GM10266 (cell line): ENCODE results near the gene APAF1.

ENCODE experiments used
- DNase-seq: peaks from one replicate; pipeline ENCODE4 v3.0.0; 2012; ENCODE audit errors: extremely low spot score
- TF ChIP-seq, protein P1 (sequence below): IDR thresholded peaks from 2 replicates; pipeline ENCODE4 v1.5.1; 2012; ENCODE audit warnings: mild to moderate bottlenecking, low read depth; ENCODE audit not compliant: control insufficient read depth, insufficient read depth; ENCODE audit errors: missing control alignments

The APAF1 gene

DNA sequence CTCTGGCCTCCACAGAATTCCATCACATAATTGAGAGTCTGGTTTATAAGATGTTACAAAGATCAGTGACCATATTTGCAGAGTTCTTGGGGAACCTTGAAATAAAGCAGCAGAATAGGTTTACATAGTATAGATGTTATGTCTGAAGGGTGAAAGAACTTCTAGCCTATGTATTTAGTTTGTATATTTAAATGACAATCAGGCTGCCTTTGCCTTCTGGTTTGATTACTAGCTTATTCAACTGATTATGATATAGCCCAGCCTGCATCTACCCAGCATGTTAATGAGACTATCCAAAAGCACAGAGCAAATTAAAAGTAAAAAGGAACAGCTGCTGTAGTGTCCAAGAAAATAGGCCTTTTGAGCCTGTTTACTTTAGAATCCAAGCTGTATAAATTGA, 85.3 kb downstream of the APAF1 start:
- TF ChIP-seq, protein P1, sequence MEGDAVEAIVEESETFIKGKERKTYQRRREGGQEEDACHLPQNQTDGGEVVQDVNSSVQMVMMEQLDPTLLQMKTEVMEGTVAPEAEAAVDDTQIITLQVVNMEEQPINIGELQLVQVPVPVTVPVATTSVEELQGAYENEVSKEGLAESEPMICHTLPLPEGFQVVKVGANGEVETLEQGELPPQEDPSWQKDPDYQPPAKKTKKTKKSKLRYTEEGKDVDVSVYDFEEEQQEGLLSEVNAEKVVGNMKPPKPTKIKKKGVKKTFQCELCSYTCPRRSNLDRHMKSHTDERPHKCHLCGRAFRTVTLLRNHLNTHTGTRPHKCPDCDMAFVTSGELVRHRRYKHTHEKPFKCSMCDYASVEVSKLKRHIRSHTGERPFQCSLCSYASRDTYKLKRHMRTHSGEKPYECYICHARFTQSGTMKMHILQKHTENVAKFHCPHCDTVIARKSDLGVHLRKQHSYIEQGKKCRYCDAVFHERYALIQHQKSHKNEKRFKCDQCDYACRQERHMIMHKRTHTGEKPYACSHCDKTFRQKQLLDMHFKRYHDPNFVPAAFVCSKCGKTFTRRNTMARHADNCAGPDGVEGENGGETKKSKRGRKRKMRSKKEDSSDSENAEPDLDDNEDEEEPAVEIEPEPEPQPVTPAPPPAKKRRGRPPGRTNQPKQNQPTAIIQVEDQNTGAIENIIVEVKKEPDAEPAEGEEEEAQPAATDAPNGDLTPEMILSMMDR: no peak

DNA sequence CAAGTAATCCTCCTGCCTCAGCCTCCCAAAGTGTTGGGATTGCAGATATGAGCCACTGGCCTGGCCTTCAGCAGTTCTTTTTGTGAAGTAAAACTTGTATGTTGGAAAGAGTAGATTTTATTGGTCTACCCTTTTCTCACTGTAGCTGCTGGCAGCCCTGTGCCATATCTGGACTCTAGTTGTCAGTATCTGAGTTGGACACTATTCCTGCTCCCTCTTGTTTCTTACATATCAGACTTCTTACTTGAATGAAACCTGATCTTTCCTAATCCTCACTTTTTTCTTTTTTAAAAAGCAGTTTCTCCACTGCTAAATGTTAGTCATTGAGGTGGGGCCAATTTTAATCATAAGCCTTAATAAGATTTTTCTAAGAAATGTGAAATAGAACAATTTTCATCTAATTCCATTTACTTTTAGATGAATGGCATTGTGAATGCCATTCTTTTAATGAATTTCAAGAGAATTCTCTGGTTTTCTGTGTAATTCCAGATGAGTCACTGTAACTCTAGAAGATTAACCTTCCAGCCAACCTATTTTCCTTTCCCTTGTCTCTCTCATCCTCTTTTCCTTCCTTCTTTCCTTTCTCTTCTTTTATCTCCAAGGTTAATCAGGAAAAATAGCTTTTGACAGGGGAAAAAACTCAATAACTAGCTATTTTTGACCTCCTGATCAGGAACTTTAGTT, 88.7 kb downstream of the APAF1 start:
- TF ChIP-seq, protein P1: no peak
- DNase-seq: no peak

More for the DNA sequence above, 85.3 kb downstream of the APAF1 start:
- DNase-seq: no peak

DNA sequence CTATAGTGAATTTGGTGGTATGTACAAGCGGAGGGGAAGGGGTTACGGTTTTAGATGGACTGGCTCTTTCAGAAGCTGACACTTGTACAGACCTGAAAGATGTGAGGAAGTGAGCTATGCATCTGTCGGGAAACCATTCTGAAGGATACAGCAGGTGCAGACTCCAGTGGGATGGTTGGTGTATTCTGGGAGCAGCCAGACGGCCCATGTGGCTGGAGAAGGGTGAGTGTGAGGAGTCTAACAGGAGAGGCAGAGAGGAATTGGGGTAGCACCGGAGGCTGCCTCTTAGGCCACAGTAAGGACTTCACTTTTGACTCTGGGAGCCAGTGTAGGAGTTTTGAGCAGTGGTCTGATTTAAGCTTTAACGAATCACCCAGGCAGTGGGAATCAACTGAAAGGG, 90.7 kb downstream of the APAF1 start:
- TF ChIP-seq, protein P1: no peak
- DNase-seq: no peak

DNA sequence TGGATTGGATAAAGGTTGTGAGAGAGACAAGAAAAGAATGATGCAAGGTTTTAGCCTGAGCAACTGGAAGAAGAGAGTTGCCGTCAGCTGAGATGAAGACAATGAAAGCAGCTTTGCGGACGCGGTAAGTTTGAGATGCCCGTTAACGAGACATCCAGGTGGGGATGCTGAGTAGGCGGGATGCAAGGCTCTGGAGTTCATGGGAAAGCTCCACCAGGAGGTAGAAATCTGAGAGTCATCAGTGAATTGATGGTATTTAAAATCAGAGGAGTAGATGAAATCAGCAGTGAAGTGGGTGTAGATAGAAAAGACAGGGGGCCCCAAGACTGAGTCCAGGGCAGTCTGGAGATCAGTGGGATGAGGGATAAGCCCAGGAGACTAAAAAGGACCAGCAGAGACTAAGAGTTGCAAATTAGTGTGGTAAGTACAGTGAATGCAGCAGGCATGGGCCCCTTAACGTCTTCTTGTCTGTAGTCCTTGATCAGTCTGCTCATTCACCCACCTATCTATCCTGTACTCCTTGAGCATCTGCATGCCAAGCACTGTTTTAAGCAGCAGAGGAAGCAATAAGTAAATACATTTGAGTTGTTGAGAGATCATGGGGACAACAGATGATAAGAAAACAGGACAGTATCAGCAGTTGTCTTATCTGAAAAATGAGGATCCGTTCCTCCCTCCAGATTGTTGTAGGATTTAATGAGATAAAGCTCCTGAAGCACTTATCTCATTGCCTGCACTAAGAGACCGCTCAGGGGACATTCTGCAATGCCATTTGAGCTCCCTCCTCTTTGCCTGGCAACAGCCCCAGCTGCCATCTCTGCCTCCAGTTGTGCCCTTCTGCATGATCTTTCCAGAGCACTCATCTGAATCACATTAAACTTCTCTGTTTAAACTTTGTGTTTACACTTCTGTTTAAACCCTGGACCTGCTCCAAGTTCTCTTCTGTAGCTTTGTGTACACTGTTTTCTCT, 91.5 kb downstream of the APAF1 start:
- DNase-seq: no peak
- TF ChIP-seq, protein P1: no peak

DNA sequence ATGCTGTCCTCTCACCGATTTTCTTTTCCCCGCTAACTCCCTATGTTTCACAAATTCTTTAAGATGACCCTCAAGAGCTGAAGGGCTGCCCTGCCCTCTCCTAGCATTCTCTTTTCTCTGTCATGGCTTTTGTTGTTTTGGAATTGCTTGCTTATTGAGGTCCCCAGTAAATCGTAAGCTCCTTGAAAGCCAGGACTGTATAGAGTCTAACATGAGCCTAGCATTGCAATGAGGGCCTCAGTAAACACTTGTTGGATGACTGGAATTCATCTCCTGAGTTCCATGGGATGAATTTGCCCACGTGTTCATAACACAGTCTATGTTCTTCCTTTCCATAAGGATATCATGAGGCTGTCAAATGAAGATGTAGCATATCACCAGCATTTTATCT, 92.2 kb downstream of the APAF1 start:
- no peak for DNase-seq
- TF ChIP-seq, protein P1: no peak

DNA sequence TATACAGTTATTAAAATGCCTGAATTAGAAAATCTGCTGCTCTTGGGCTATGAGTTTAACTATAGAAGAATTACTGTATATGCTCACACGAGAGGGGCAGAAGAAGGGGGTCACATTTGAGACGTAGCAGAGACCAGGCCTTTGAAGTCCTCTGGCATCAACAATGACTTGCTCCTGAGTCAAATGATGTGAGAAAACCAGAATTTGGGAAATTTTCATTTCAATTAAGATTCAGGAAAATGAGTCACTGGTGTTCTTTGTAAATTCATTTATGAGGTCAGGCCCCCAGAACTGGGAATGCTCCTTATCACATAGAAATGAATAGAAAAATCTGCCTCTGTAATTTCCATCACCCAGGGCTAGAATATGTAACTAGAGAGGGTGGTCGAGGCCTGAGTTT, 92.9 kb downstream of the APAF1 start:
- TF ChIP-seq, protein P1: no peak
- DNase-seq: no peak

DNA sequence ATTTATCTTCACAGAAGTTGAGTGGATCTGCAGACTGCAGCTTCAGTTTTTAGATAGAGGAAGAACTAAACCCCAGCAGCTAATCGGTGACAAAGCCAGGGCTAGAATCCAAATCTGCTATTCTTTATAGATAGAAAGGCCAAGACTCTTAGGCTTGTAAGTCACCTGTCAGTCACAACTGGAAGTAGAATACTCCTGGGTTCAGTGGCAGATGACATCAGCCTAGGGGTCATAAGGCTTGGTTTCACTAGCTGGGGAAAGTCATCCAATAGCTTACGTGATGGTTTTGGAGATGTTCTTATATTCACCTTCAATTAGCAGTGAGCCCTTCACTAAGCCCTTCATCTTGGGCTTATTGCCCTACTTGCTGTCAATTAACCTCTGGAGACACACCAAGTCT, 93.4 kb downstream of the APAF1 start:
- no peak for DNase-seq
- TF ChIP-seq, protein P1: no peak
